Measurements from ENCODE around the gene LIMS4.
"Not testable (repeated sequence)": the region's sequence is repeated elsewhere in the genome, so short reads cannot be mapped to it uniquely, and the experiment has no call there.

Gene LIMS4

GRCh38 chr2:110449127-110449947, 23.3 kb downstream of the LIMS4 start:
- not testable (repeated sequence) for DNase-seq (ENCODE audit: low spot score)

GRCh38 chr2:110446644-110447043, 26.0 kb downstream of the LIMS4 start:
- not testable (repeated sequence) for DNase-seq (ENCODE audit: low spot score)

GRCh38 chr2:110443305-110444005, 29.2 kb downstream of the LIMS4 start:
- not testable (repeated sequence) for DNase-seq (ENCODE audit: low spot score)

GRCh38 chr2:110441905-110442304, 30.7 kb downstream of the LIMS4 start:
- DNase-seq (ENCODE audit: low spot score), result not testable (repeated sequence)

- DNase-seq (ENCODE audit: low spot score), result not testable (repeated sequence)
Observed at GRCh38 chr2:110434565-110434964, 38.1 kb downstream of the LIMS4 start.

GRCh38 chr2:110425725-110426124, 46.9 kb downstream of the LIMS4 start:
- not testable (repeated sequence) for DNase-seq (ENCODE audit: low spot score)

- not testable (repeated sequence) for DNase-seq (ENCODE audit: low spot score)
Observed at GRCh38 chr2:110424421-110424820, 48.2 kb downstream of the LIMS4 start.

GRCh38 chr2:110423574-110423962, 49.0 kb downstream of the LIMS4 start:
- DNase-seq (ENCODE audit: low spot score), result not testable (repeated sequence)

- DNase-seq (ENCODE audit: low spot score), result not testable (repeated sequence)
Observed at GRCh38 chr2:110422852-110423573, 49.6 kb downstream of the LIMS4 start.

- DNase-seq (ENCODE audit: low spot score), result not testable (repeated sequence)
Observed at GRCh38 chr2:110420641-110421354, 51.8 kb downstream of the LIMS4 start.

GRCh38 chr2:110407142-110407541, 65.5 kb downstream of the LIMS4 start:
- DNase-seq (ENCODE audit: low spot score), result not testable (repeated sequence)

GRCh38 chr2:110404988-110405387, 67.6 kb downstream of the LIMS4 start:
- not testable (repeated sequence) for DNase-seq (ENCODE audit: low spot score)

GRCh38 chr2:110404246-110404645, 68.4 kb downstream of the LIMS4 start:
- not testable (repeated sequence) for DNase-seq (ENCODE audit: low spot score)

- DNase-seq (ENCODE audit: low spot score), result not testable (repeated sequence)
Observed at GRCh38 chr2:110401001-110401618, 71.5 kb downstream of the LIMS4 start.

- not testable (repeated sequence) for DNase-seq (ENCODE audit: low spot score)
Observed at GRCh38 chr2:110399378-110399777, 73.2 kb downstream of the LIMS4 start.

- DNase-seq (ENCODE audit: low spot score), result not testable (repeated sequence)
Observed at GRCh38 chr2:110395990-110396389, 76.6 kb downstream of the LIMS4 start.
